Activated naive CD4-positive, alpha-beta T cell treated with anti-CD3 and anti-CD28 coated beads, Interleukin-2, amount 50 U/mL, for 72 hours (primary cell): Measurements from ENCODE around the gene PREX1. TPM values are rescaled to one million over a fixed set of nuclear protein-coding genes. Genes with fewer than 3 reads are reported as not detected.
"Not testable (repeated sequence)": the region's sequence is repeated elsewhere in the genome, so short reads cannot be mapped to it uniquely, and the experiment has no call there.

ENCODE experiments used
- ATAC-seq, 2 donors: fragments of 150-1000 bp; cut with Tn5 transposase; 2 replicates each; pipeline ENCODE4 v1.10.0; 2021; ENCODE audit warnings: mild to moderate bottlenecking in 2 of 2, moderate library complexity in 2 of 2
- DNase-seq, 2 donors: peaks; one replicate each; pipeline ENCODE4 v3.0.0; 2021 to 2022; ENCODE audit warnings: low spot score in 2 of 2
- H3K27ac Mint-ChIP-seq, 2 donors: one replicate each; pipeline ENCODE4 v1.8.0; 2022; ENCODE audit warnings: mild to moderate bottlenecking in 2 of 2, mixed read lengths in 2 of 2
- H3K36me3 Mint-ChIP-seq, 2 donors: one replicate each; pipeline ENCODE4 v1.8.0; 2022; ENCODE audit warnings: mixed read lengths in 2 of 2
- H3K9me3 Mint-ChIP-seq, 2 donors: one replicate each; pipeline ENCODE4 v1.8.0; 2022; ENCODE audit warnings: mixed read lengths in 2 of 2
- total RNA-seq, 2 donors: library from RNA; stranded (reverse); gene quantifications; one replicate each; pipeline ENCODE4 v1.2.3, GENCODE V29; 2022

PREX1 gene, protein sequence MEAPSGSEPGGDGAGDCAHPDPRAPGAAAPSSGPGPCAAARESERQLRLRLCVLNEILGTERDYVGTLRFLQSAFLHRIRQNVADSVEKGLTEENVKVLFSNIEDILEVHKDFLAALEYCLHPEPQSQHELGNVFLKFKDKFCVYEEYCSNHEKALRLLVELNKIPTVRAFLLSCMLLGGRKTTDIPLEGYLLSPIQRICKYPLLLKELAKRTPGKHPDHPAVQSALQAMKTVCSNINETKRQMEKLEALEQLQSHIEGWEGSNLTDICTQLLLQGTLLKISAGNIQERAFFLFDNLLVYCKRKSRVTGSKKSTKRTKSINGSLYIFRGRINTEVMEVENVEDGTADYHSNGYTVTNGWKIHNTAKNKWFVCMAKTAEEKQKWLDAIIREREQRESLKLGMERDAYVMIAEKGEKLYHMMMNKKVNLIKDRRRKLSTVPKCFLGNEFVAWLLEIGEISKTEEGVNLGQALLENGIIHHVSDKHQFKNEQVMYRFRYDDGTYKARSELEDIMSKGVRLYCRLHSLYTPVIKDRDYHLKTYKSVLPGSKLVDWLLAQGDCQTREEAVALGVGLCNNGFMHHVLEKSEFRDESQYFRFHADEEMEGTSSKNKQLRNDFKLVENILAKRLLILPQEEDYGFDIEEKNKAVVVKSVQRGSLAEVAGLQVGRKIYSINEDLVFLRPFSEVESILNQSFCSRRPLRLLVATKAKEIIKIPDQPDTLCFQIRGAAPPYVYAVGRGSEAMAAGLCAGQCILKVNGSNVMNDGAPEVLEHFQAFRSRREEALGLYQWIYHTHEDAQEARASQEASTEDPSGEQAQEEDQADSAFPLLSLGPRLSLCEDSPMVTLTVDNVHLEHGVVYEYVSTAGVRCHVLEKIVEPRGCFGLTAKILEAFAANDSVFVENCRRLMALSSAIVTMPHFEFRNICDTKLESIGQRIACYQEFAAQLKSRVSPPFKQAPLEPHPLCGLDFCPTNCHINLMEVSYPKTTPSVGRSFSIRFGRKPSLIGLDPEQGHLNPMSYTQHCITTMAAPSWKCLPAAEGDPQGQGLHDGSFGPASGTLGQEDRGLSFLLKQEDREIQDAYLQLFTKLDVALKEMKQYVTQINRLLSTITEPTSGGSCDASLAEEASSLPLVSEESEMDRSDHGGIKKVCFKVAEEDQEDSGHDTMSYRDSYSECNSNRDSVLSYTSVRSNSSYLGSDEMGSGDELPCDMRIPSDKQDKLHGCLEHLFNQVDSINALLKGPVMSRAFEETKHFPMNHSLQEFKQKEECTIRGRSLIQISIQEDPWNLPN (N-terminal part only)
- total RNA-seq: 10 to 100 TPM; 30.6 to 51.8 TPM

DNA sequence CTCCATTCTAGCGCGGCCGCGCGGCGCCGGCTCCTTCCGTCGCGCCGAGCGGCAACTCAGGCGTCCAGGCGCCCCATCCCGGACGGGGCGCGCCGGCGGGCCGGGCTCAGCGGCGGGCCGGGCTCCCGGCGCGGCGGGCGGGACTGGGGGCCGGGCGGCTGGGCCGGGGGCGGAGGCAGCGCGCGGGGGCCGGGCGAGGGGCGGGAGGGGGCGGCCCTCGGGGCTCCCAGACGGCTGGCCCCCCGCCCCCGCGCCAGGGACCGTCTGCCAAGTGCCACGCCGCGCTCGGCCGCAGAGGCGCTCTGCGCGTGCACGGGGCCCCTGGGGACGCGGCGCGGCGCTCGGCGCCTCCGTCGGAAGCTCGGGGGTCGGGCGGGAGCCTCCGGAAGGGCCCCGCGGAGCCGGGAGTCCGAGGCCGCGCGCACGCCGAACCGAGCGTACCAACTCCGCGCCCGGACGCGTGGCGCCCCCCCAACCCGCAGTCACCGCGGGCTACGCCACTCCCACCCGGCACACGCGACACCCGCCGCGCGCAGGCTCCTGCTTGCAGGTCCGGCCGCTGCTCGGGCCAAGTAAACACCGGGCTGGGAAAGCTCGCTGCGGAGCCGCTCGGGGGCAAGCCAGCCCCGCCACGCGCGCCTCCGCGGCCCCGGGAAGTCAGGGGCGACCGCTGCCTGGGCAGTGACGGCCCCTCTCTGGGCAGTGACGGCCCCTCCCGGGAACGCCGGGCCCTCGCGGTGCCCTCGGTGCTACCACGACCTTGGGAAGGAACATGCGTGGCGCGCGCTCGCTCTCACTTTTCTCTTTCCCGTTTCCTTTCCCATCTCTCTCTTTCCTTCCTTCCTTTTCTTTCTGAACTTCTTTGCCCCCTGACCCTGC, at the start of gene PREX1:
TSS of gene PREX1 (minus strand) at position 145 of the 879 bp plus-strand sequence. CDS start at position 6, 139 bp downstream.
- no peaks in the 10 kb centered on the region for H3K9me3 Mint-ChIP-seq
- peaks cover 15 to 18% of the 10 kb centered on the region in 2 donors for H3K36me3 Mint-ChIP-seq
- ATAC-seq (peak; percentile 3 to 57), DNase-seq (peak; percentile 64 to 81)
- H3K27ac Mint-ChIP-seq: peak within 1 kb of the TSS; percentile 86 to 92

DNA sequence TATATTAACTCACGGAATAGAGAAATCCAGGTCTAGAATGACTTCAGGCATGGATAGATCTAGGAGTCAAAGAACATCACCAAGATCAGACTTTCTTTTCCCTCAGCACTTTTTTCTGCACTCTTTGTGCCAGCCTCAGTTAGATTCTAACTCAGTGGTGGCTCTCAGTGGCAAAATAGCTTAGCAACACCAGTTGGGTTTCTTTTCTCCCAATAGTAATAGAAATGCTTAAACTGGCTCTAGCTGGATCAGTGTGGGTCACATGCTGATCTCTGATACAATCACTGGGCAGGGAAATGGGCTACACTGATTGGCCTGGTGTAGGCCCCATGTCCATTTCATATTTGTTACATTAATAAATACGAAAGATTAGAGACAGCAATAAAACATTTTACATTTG, 49.5 kb upstream of the PREX1 start:
- peaks cover 4 to 7% of the 10 kb centered on the region in 2 donors for H3K36me3 Mint-ChIP-seq
- ATAC-seq (no peak), DNase-seq (no peak)
- peaks cover 4 to 5% of the 10 kb centered on the region in 2 donors for H3K9me3 Mint-ChIP-seq
- no peak overlapping the region for H3K27ac Mint-ChIP-seq

DNA sequence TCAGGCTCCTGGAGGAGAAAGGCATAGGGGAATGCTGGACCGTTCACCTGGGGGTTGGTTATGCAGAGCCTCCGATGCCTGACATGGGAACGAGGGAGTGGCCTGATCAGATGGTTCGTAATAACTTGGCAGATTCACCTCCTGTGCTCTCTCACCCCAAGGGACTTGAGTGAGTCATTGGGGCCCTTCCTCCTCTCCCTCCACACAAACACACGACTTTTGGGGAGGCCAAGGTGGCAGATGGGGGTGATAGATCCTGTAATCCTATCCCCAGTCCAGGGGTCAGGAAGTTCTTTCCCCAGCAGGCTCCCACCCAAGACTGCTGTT, 48.1 kb upstream of the PREX1 start:
- DNase-seq: no peak
- peaks cover 4 to 7% of the 10 kb centered on the region in 2 donors for H3K36me3 Mint-ChIP-seq
- ATAC-seq: no peak
- peak overlapping the region in 1 of 2 donors; percentile 7 for H3K27ac Mint-ChIP-seq
- H3K9me3 Mint-ChIP-seq: peaks cover 4 to 5% of the 10 kb centered on the region in 2 donors

DNA sequence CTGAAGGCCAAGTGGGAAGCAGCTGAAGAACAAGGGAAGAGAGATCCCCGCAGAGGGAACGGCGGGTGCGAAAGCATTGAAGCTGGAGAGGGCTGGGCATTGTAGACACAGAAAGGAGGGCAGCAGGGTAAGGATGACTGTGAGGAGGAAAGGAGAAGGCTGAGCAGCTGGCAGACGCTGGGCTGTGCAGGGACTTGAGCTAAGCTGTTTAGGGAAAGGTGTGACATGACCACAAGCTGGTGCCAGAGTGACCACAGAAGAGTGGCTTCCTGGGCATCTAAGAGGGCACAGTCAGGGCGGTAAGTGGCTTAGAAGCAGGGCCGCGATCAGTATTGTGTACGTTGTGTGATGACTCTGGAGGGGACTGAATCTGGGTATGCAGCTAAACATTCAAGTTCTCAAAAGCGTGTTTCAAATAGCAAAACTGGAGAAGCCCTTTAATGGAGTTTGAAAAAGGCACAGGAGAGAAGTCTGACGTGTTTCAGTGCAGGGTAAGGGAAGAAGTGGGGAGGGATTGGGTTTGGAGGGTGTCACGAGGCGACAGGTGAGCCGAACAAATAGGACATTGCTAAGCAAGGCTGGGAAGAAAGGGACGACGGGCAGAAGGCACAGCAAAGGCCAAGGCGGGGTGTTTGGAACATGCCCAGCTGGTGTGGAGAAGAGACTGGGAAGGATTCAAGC, 47.6 kb upstream of the PREX1 start:
- no peak for ATAC-seq
- peaks cover 4 to 5% of the 10 kb centered on the region in 2 donors for H3K9me3 Mint-ChIP-seq
- peaks cover 4 to 7% of the 10 kb centered on the region in 2 donors for H3K36me3 Mint-ChIP-seq
- H3K27ac Mint-ChIP-seq: peak overlapping the region; percentile 7 to 73
- no peak for DNase-seq

DNA sequence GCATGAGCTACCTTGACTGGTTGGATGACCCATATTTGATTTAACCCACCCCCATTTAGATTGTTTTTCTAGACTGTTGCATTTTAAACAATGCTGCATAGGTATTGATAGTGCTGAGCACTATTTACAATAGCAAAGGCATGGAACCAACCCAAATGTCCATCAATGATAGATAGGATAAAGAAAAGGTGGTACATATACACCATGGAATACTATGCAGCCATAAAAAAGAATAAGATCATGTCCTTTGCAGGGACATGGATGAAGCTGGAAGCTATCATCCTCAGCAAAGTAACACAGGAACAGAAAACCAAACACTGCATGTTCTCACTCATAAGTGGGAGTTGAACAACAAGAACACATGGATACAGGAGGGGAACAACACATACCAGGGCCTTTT, 41.6 kb upstream of the PREX1 start:
- ATAC-seq, H3K36me3 Mint-ChIP-seq: not testable (repeated sequence)

DNA sequence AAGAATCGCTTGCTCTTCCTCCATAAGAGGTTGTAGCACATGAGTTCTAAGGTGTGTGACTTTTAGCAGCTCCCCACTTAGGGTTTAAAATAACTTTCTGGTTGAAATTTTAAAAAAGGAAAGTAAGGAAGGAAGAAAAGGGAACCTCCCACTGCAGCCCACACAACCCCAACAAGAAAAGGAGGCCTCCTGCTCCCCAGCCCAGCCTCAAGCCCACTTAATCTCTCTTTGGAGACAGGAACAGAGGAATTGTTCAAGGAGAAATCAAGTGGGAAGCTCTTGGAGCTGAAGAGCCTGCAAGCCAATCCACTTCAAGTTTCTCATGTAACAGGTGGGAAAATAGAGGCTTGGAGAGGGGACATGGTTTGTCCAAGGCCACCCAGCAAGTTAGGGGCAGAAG, 39.1 kb upstream of the PREX1 start:
- no peaks in the 10 kb centered on the region for H3K36me3 Mint-ChIP-seq
- H3K27ac Mint-ChIP-seq: no peak overlapping the region
- no peak for ATAC-seq
- no peak for DNase-seq
- H3K9me3 Mint-ChIP-seq: no peaks in the 10 kb centered on the region

More for the DNA sequence above, 41.6 kb upstream of the PREX1 start:
- not testable (repeated sequence) for H3K27ac Mint-ChIP-seq, DNase-seq, H3K9me3 Mint-ChIP-seq

DNA sequence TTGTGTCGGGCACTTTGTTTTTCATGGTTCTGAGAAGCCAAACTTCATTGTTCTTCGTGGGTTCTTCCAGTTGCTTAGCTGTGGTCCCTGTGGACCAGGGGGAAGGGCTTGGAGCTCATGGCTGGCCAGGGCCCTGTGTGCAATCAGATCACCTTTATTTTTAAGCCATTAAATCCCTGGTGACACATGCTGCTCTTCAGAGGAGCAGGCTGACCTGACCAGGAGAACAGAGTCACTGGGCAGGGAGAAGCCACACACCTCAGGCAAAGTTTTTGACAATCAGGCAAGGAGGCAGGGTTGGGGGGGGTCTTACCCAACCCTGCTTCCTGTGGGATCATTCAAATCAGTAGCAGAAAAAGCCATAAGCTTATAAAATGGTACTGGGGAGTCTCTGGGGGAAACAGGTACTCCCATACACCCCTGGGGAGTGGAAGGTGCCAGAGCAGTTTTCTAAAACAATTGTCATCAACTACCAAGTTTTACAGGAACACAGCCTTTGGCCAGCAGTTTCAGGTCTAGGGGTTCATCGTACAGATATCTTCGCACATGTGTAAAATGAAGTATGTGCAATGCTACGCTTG, 37.0 kb upstream of the PREX1 start:
- DNase-seq: no peak
- Mint-ChIP-seq H3K9me3 (no peaks in the 10 kb centered on the region), H3K36me3 (no peaks in the 10 kb centered on the region), H3K27ac (no peak overlapping the region)
- ATAC-seq: no peak

DNA sequence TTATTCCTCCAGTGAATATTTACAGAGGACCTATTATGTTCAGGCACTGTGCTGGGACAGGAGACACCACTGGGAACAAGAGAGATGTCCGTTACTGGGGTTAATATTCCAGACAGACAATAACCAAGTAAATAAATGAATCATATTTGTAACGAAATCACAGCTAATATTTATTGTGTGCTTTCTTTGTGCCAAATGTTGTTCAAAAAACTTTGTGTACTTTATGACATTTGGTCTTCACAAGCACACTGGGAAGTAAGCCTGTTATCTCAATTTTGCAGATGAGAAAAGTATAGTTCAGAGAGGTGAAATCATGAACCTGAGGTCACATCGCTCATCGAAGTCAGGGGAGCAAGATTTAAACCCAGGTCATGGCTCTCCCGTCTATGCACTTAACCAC, 36.5 kb upstream of the PREX1 start:
- ATAC-seq: no peak
- Mint-ChIP-seq H3K27ac (no peak overlapping the region), H3K9me3 (no peaks in the 10 kb centered on the region), H3K36me3 (no peaks in the 10 kb centered on the region)
- no peak for DNase-seq

DNA sequence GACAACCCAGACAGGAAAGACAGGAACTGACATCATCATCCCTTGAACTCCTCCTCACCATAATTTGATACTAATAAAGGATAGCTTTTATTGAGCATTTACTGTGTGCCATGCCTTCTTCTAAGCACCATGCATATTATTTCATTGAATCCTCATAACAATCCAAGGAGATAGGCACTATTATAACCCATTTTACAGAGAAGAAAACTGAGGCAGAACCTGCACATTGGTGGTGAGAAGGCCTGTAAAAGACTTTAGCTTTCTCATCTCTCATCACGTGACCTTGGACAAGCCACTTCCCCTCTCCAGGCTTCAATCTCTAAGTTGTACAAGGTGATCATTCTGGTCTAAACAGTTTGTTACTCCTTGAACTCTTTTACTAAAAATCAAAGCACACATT, 34.5 kb upstream of the PREX1 start:
- no peaks in the 10 kb centered on the region for H3K9me3 Mint-ChIP-seq
- H3K36me3 Mint-ChIP-seq: no peaks in the 10 kb centered on the region
- no peak overlapping the region for H3K27ac Mint-ChIP-seq
- ATAC-seq (no peak), DNase-seq (no peak)

DNA sequence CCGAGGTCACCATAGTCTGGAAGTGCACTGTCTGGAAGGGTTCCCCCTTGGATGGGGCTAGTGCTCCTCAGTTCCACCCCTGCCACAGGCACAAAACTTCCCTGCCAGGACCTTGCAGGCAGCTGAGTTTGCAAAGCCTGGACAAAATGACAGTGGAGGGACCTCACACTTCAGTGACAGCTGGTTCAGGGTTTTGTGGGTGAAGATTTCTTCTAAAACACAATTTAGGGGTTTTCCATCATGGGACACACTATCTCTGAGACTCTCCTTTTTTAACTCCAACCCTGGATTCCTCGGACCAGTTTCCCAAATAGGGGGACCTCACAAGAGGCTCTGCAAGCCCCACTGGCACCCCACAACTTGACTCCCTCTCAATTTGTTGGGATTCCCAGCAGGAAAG, 33.6 kb upstream of the PREX1 start:
- no peak overlapping the region for H3K27ac Mint-ChIP-seq
- H3K36me3 Mint-ChIP-seq: no peaks in the 10 kb centered on the region
- no peaks in the 10 kb centered on the region for H3K9me3 Mint-ChIP-seq
- no peak for DNase-seq
- ATAC-seq: no peak

DNA sequence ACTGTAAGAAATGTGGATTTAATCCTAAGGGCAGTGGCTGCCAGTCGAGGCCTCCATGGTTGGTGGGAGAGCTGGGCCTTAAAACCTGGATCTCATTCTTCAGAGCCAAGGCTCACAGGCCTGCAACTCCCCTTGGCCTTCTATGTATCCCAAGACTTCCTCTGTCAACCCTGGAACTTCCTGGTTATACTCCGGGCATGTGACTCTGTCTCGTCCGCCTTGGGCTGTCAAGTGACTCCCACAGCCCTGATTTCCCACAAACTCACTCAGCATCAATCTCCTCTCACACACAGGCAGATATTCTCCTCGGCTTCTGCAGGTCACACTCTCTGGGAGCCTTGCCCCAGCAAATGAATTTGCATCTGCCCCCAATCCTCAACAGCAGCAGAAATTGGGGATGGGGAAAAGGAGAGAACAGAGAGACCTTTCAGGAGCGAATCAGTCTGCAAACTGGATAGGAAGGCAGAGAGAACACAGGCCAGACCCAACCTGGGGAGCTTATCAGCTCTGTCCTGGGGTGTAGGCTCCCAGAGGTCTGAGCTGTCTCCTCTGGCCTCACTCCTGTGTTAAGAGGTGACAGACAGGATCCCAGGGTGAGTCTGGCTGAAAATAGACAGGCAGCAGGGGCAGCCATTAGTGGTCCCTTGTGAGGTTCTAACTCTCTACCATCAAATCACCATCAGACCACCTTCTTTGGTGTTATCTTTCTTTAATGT, 30.4 kb upstream of the PREX1 start:
- no peak for DNase-seq
- Mint-ChIP-seq H3K36me3 (peaks cover 0 to 3% of the 10 kb centered on the region in 2 donors), H3K9me3 (peaks cover 0 to 1% of the 10 kb centered on the region in 2 donors)

DNA sequence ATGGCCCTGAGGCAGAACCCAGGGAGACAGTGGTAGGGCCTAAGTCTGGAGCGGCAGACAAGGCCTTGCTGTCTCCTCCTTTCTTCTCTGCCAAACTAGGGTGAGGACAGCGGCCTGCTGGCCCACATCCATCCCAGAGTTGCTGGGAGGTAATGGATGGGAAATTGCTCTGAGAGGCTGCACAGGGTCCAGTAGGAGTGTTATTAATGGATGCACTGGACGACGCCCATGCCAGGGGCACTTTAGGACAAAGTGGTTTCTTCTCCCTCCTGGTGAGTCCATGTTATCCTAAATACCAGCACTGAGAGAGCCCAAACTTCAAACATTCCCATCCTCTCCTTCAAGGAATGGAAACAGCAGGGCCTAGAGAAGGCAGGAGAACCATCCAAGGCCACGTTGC, 28.3 kb upstream of the PREX1 start:
- H3K27ac Mint-ChIP-seq: no peak overlapping the region
- no peak for DNase-seq
- peaks cover 0 to 11% of the 10 kb centered on the region in 2 donors for H3K9me3 Mint-ChIP-seq
- H3K36me3 Mint-ChIP-seq: peaks cover 0 to 12% of the 10 kb centered on the region in 2 donors
- ATAC-seq: no peak

More for the DNA sequence above, 30.4 kb upstream of the PREX1 start:
- ATAC-seq: no peak
- no peak overlapping the region for H3K27ac Mint-ChIP-seq

DNA sequence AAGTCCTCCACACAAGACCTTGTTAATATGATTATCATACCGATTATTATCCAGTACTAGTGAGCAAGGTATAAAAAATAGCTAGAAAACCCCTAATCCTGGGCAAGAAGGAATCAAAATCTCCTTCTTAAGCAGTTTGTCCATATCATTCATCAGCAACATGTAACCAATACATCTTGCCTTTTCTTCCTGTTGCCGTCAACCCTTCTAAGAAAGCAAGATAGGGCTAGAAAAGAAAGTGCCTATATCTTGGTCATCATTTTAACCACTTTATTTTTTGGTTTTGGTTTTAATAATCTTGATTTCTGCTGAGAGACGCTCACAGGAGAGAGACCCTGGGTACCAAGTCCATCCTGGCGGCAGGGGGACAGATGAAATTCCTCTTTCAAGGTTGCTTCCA, 27.2 kb upstream of the PREX1 start:
- Mint-ChIP-seq H3K27ac (no peak overlapping the region), H3K36me3 (peaks cover 0 to 12% of the 10 kb centered on the region in 2 donors), H3K9me3 (peaks cover 0 to 11% of the 10 kb centered on the region in 2 donors)
- no peak for DNase-seq
- ATAC-seq: no peak

DNA sequence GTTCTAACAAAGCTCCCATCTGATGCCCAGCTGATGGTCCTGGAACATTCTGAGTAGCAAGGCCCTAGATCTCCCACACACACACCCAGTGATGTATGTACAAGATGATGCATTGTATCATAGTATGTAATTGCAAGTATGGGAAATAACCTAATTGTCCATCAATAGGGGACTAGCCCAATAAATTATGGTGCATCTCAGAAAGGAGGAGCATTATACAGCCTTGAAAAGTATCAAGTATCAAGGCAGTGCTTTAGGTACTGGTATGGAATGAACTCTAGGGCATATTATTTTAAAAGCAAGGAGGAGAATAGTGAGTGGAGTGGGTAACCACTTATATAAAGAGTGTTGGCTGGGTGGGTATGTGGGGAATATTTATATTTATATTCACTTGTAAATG, 24.8 kb upstream of the PREX1 start:
- peaks cover 0 to 11% of the 10 kb centered on the region in 2 donors for H3K9me3 Mint-ChIP-seq
- no peak for ATAC-seq
- H3K27ac Mint-ChIP-seq: no peak overlapping the region
- H3K36me3 Mint-ChIP-seq: peaks cover 0 to 12% of the 10 kb centered on the region in 2 donors
- DNase-seq: no peak
